HepG2 (cell line): Measurements from ENCODE around the gene IFIT1. TPM values are rescaled to one million over a fixed set of nuclear protein-coding genes. Genes with fewer than 3 reads are reported as not detected.

Experiments used
- BCLAF1 ChIP-seq: fragments of 450-650 bp; IDR thresholded peaks from 2 replicates; pipeline ENCODE4 v1.6.1; 2017; ENCODE audit warnings: mild to moderate bottlenecking
- DMTF1 ChIP-seq: sonication (generic); formaldehyde crosslinking; IDR thresholded peaks from 2 replicates; pipeline ENCODE4 v1.4.0; 2020; ENCODE audit warnings: mild to moderate bottlenecking, missing genetic modification reagents
- FOXO4 ChIP-seq: sonication (generic); formaldehyde crosslinking; conservative IDR thresholded peaks from 2 replicates; pipeline ENCODE4 v1.8.1; 2023; ENCODE audit warnings: missing genetic modification reagents
- HMGXB3 ChIP-seq: sonication (generic); formaldehyde crosslinking; IDR thresholded peaks from 2 replicates; pipeline ENCODE4 v1.4.0; 2020; ENCODE audit warnings: missing genetic modification reagents, borderline replicate concordance
- NFIC ChIP-seq: IDR thresholded peaks from 2 replicates; pipeline ENCODE4 v1.6.1; 2012; ENCODE audit warnings: mild to moderate bottlenecking, low read length, inconsistent platforms
- NR2C2 ChIP-seq: sonication (generic); formaldehyde crosslinking; IDR thresholded peaks from 2 replicates; pipeline ENCODE4 v1.4.0; 2020; ENCODE audit warnings: missing genetic modification reagents, mild to moderate bottlenecking, moderate library complexity, borderline replicate concordance
- TBX2 ChIP-seq: sonication (generic); formaldehyde crosslinking; IDR thresholded peaks from 2 replicates; pipeline ENCODE4 v1.5.0; 2020; ENCODE audit warnings: missing genetic modification reagents, mild to moderate bottlenecking, borderline replicate concordance
- ZKSCAN8 ChIP-seq: IDR thresholded peaks from 2 replicates; pipeline ENCODE4 v1.6.1; 2016; ENCODE audit warnings: borderline replicate concordance, missing genetic modification reagents, missing compliant biosample characterization
- ZNF205 ChIP-seq: IDR thresholded peaks from 2 replicates; pipeline ENCODE4 v1.6.1; 2018; ENCODE audit warnings: missing biosample characterization, missing genetic modification reagents
- ZNF207 ChIP-seq: fragments of 450-650 bp; IDR thresholded peaks from 2 replicates; pipeline ENCODE4 v1.6.1; 2016; ENCODE audit warnings: antibody characterized with exemption, borderline replicate concordance
- ZNF274 ChIP-seq: sonication (generic); formaldehyde crosslinking; IDR thresholded peaks from 2 replicates; pipeline ENCODE4 v1.5.1; 2020; ENCODE audit warnings: mild to moderate bottlenecking, missing genetic modification reagents
- ZNF503 ChIP-seq: sonication (generic); formaldehyde crosslinking; IDR thresholded peaks from 2 replicates; pipeline ENCODE4 v1.4.0; 2020; ENCODE audit warnings: missing genetic modification reagents
- ZNF576 ChIP-seq: sonication (generic); formaldehyde crosslinking; IDR thresholded peaks from 2 replicates; pipeline ENCODE4 v1.4.0; 2020; ENCODE audit warnings: mild to moderate bottlenecking, missing genetic modification reagents
- ZNF75D ChIP-seq: sonication (generic); formaldehyde crosslinking; IDR thresholded peaks from 2 replicates; pipeline ENCODE4 v1.8.1; 2023; ENCODE audit warnings: missing genetic modification reagents, mild to moderate bottlenecking, borderline replicate concordance
- polyA plus RNA-seq, 8 experiments: library from polyadenylated mRNA; depleted of rRNA in 3 of 8; stranded (reverse) in 7 of 8; unstranded in 1 of 8; fragments of >200 nt; fragmentation: Illumina TruSeq in 4 of 8; extraction: Trizol in 4 of 8; gene quantifications; 2 replicates each; pipeline versions ENCODE4 v1.2.1 to v1.2.3, GENCODE V29; 2011 to 2016; ENCODE audit warnings: low read depth in 4 of 8, missing spikeins in 1 of 8, mixed read lengths in 1 of 8; ENCODE audit not compliant: insufficient read depth in 1 of 8
- total RNA-seq, 5 experiments: library from RNA; depleted of rRNA; stranded (reverse); fragments of >200 nt; fragmentation: Illumina TruSeq; extraction: Trizol; gene quantifications; 2 replicates each; pipeline ENCODE4 v1.2.3, GENCODE V29; 2016; ENCODE audit warnings: low read depth in 1 of 5

Gene IFIT1
- total and polyA plus RNA-seq, 2 of the 13 experiments (the other 11 are each of a cell fraction or from before 2014, with no cell fraction given): 1.5 to 5.5 TPM

GRCh38 chr10:89373916-89374711 lies 18.3 kb upstream of the IFIT1 start (continued):
- TF ChIP-seq ZNF274 (CRISPR knock-in tag): no peak
- no peak; the same call in 1 of the 2 replicates for TF ChIP-seq ZKSCAN8 (CRISPR knock-in tag)
- peak; percentile 42; the same call in 1 of the 2 replicates for TF ChIP-seq NR2C2
- TF ChIP-seq ZNF576 (CRISPR knock-in tag): no peak
- no peak for TF ChIP-seq DMTF1 (CRISPR knock-in tag)
- TF ChIP-seq ZNF75D: no peak
- no peak for TF ChIP-seq ZNF503
- no peak for TF ChIP-seq FOXO4
- TF ChIP-seq TBX2: no peak; the same call in 1 of the 2 replicates
- TF ChIP-seq ZNF205 (CRISPR knock-in tag): no peak; the same call in 1 of the 2 replicates
- TF ChIP-seq BCLAF1: no peak
- TF ChIP-seq NFIC: peak; percentile 57; the same call in 1 of the 2 replicates
- no peak for TF ChIP-seq ZNF207
- peak; percentile 74; the same call in 1 of the 2 replicates for TF ChIP-seq HMGXB3 (CRISPR knock-in tag)
